DMS53 treated with DMSO at 0.1 percent for 48 hours (cell line): ENCODE results near the gene SGK1.
A peak's percentile ranks its signal among the peaks of the same experiment; 100 is the strongest.
"Not testable (repeated sequence)": the region's sequence is repeated elsewhere in the genome, so short reads cannot be mapped to it uniquely, and the experiment has no call there.

Experiments used
- DNase-seq: peaks from one replicate; lab custom pipeline; 2025; ENCODE audit not compliant: unreplicated experiment; lab: John Stamatoyannopoulos, UW

SGK1 gene

DNA sequence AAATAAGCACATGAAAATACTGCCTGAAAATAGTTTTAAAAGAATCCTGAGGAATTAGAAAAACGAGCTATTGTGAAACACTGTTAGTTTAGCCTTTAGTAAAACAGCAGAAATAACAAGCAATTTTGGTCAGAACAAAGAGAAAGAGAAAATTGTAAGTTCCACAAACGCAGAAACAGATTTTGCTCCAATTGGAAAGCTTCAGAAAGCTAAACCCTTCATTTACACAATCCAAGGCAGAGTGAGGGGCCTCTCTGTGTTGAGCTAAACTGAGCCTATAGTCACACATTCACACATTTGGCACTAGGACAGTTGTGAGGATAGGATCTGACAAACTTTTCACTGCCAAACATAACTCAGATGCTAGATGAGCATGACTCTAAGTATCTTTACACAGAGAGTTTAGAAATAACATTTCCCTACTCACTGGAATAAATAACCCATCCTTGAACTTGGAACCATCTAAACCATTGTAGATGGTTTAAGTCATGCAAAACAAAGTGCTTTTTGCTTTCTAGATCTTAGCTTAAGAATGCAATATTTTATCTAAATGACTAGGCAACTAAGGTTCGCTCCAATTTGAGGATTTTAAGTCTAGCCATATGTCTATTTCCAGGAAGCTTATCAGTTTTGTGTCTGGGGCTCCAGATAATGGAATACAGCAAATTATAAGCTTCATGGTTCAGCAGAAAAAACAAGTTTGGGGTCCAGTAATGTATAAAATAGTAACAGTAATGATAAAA, 122.6 kb downstream of the SGK1 start:
- DNase-seq: no peak

- no peak for DNase-seq
Measured at GRCh38 chr6:134193536-134194498, 124.1 kb downstream of the SGK1 start.

- DNase-seq: not testable (repeated sequence)
Measured at GRCh38 chr6:134192609-134193008, 125.3 kb downstream of the SGK1 start.

- DNase-seq: no peak
Measured at GRCh38 chr6:134190883-134191282, 127.0 kb downstream of the SGK1 start.

GRCh38 chr6:134187751-134188150, 130.2 kb downstream of the SGK1 start:
- no peak for DNase-seq

GRCh38 chr6:134187154-134187553, 130.8 kb downstream of the SGK1 start:
- DNase-seq: no peak

GRCh38 chr6:134186355-134186754, 131.6 kb downstream of the SGK1 start:
- no peak for DNase-seq

DNA sequence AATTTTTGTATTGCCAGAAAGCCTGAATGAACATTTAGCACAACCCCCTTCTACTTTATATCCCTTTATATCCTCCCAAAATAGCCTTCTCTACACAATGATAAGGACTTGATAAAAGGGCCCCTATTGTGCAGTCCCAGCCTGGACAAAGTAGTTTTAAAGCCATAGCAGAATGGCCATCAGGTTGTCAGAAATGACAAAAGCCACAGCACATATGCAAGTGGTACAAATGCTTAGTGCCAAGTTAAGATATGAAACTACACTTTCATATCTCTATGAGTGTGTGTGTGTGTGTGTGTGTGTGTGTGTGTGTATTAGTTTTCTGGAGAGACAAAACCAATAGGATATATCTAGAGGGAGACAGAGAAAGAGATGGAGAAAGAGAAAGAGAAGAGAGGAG, 132.6 kb downstream of the SGK1 start:
- DNase-seq: no peak

DNA sequence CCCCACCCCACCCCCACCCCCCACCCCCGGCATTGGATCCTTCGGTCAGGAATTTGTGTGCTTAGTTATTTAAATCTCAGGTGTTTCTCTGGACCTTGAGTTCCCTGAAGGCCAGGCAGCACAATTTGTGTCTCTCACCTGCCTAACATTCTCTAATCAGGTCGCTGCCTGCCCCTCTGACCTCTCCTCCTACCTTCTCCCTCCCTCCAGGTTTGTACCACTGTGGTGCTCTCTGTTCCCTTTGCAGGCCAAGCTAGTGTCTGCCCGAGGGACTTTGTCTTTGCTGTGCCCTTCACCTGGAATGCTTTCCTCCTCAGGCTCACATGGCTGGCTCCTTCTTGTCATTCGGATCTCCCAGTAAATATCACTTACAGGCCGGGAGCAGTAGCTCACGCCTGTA, 134.1 kb downstream of the SGK1 start:
- no peak for DNase-seq

GRCh38 chr6:134182528-134182927, 135.4 kb downstream of the SGK1 start:
- DNase-seq: no peak

- DNase-seq: not testable (repeated sequence)
Measured at GRCh38 chr6:134181726-134182125, 136.2 kb downstream of the SGK1 start.

DNA sequence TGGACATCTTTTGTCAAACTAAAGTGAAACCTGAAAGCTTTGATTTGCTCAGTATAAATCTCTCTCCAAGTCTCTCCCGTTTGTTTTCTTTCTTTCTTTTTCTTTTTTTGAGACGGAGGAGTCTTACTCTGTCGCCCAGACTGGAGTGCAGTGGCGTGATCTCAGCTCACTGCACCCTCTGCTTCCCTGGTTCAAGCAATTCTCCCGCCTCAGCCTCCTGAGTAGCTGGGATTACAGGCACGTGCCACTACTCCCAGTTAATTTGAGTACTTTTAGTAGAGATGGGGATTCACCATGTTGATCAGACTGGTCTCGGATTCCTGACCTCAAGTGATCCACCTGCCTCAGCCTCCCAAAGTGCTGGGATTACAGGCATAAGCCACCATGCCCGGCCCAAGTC, 136.7 kb downstream of the SGK1 start:
- DNase-seq: not testable (repeated sequence)

DNA sequence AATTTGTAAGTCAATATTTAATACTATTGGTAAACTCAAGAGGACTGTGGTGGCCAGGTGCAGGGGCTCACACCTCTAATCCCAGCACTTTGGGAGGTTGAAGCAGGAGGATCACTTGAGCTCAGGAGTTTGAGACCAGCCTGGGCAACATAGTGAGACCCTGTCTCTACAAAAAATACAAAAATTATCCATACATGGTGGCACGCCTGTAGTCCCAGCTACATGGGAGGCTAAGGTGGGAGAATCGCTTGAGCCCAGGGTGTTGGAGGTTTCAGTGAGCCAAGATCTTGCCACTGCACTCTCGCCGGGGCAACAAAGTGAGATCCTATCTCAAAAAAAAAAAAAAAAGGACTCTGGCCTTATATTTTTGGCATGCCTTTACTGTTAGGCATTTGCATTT, 137.4 kb downstream of the SGK1 start:
- not testable (repeated sequence) for DNase-seq

GRCh38 chr6:134178161-134179044, 139.5 kb downstream of the SGK1 start:
- peak; percentile 84 for DNase-seq

DNA sequence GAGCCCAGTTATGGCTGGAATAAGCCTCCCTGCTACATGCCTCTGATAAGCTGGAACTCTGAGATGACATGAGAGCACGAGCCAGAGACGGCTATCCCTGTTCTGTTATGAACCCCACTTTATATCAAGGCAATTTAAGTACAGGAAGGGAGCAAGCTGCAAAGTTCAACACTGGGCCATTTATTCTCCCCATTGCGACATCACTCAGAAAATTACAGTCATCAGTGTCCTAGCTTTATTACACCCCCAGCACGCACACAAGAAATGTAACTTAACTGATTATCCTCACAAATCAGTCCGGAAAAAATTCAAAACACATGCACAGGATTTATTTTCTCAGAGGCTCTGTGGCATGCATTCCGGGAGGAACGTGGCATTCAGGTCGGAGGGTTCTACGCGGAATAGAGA, 140.2 kb downstream of the SGK1 start:
- no peak for DNase-seq

DNA sequence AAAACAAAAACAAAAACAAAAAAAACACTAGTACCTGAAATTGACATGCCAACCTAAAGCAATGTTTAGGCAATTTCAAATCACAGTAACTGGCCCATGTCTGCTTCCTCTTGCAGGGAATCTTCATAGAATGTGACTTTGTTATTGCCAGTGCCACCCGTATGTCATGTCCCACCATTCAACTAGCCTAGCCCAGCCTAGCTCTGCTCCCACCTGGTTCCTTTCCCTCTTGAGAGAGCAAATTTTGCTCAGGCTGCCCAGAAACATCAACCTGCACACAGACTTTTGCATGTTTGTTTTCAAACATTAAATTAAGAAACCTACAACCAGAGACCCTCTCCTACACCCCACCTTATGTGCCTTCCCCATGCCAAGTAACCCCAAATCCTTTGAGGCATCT, 140.7 kb downstream of the SGK1 start:
- no peak for DNase-seq

DNA sequence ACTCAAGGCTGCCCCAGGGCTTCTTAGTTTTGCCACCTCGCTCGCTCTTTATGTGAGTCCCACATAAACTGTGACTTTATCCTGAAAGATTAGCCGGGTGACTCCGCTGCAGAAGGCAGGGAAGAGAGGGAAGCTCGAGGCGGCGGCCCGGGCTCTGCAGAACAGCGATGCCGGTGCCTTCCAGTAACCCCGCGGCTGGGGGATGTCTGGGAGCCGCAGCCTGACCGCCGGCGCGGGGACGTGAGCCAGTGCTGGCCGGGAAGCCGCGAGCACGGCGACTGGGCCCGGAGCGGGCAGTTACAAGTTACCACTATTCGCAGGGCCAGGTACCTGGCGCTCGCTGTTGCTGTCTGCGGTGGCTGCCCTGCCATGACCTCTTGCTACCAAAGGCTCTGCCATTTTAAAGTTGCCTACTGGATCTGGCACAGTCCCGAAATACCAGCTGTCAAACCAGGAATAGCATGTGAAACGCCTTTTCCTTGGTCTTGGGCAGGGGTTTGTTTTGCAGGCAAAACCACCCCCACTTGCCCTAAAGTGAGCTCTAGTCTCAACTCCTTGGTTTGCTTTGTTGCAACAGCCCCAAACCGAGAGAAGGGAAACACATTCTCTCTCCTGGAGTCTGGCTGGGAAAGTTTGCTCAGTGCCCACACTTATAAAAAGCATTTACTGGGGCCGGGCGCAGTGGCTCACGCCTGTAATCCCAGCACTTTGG, 141.5 kb downstream of the SGK1 start:
- peak; percentile 5 for DNase-seq

DNA sequence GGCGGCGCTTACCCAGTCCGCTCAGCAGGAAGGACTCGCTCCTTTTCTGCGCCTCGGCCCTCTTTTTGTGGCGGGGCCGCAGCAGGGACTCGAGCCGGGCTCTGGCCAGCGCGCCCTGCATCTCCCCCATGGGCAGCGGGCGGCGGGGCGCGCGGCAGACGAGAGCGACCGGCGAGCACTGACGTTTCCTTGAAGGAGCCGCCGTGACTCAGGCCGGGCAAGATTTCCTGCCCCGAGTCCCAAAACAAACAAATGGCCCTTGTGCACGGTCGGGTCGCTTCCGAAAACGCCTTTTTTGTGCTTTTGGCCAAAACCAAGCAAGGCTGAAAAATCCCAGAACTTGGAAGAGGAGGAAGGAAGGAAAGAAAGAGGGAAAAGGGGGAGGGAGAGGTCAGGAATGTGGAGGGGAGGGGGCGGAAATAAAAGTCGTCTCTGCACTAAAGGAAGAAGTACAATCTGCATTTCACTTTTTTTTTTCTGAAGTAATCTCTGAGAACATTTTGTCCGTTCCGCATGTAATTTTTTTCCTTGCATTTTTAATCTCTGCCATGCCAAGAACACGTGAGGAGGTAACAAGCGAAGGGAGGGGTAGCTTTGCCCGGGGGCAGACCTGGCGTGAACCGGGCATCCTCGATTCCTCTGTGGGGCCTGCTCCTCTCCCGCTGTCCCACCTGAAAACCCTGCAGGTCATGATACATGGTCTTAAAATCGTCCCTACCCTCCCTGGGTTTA, 142.2 kb downstream of the SGK1 start:
- peak; percentile 23 for DNase-seq

DNA sequence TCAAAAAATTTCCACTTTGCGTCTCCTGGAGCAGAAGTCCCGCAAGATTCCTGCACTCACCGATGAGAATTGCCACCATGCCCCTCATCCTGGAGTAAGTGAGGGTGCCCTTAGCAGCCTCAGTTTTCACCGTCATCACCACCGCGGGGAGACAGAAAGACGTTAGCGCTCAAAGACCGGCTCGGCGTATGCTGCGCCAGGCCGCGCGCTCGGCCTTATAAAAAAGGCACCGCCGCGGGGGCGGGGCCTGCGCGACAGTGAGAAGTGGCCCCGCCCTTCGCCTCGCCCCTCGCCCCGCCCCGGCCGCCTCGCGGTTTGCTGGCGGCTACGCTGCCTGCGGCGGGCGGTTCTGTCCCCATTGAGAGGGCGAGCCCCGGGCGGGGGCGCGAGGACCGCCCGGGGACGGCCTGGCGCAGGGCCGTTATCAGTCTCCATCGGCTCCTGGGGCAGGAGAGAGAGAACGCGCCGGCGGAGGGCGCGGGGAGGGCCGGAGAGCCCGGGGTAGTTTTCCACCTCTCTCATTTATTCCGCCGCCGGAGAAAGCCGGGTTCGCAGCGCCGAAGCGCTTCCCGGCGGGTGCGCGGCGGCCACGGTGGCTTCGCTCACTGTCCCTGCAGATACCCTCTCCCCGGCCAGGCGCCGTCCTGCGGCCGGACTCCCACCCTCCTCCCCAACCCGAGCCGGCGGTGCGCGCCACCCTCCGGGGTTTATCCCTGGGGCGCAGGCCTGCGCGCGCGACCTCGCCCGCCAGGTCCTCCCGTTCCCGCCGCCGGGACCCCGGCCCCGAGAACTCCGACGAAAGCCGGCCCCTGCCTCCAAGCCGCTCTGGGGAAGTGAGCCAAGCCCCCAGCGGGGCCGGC, 143.0 kb downstream of the SGK1 start:
- peak; percentile 74 for DNase-seq
